ENCODE data around the gene RNU2-63P.
"Not testable (repeated sequence)": the region's sequence is repeated elsewhere in the genome, so short reads cannot be mapped to it uniquely, and the experiment has no call there.

RNU2-63P gene

DNA sequence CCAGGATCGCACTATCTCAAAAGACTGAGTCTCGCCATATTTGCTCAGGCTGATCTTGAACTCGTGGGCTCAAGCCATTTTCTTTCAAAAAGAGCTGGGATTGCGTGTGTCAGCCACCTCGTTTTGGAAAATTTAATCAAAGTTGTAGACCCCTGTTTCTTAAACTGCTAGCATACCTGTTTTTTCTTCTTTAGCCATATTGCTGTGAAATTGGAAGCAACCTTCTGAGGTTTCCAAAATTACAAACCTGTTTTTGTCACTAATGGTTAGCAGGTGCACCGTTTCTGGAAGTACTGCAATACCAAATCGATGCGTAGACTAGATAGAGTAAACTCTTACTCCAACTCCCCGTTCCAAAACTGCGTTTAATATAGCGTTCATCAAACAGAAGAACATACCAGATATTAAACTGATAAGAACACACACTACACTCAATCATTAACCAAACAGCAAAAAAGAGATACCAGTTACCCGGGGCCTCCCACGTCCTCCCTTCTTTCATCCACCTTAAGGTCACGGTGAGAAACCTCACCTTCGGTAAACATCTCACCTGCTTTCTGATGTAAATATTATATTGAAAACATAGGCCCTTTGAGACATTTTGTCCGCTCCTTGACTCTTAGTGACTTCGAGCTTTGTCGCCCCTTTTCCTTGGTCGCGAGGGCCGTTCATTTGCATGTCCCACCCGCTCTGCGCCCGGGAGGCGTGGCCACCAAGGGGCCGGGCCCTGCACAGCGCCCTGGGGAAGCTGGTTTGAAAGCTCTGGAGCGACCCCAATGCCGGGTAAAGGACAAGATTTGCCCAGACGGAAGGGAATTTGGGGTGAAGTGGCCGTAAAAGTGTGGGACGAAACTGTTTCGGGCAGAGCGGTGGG, at the start of gene RNU2-63P:
TSS of gene RNU2-63P (minus strand) at position 462 of the 874 bp plus-strand sequence.
- DNase-seq (ENCODE audit: low read depth), result peak; percentile 98

GRCh38 chr2:88061295-88061694, 44.9 kb upstream of the RNU2-63P start:
- no peak for DNase-seq (ENCODE audit: low read depth)

DNA sequence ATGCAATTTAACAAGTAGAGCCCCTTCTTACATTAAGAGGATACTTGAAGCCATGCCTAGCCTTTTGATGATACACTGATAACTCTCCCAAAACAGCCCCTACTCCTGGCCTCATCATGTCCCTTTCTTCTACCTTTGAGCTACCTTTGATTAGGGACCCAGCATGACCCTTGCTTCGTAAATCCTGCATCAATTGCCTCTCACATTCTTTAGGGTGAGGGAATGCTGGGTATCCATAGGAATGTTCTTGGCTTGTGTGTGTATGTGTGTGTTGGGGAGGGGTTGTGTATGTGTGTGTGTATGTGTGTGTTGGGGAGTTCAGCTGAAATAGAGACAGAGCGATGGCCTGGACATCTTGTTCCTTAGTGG, 44.5 kb upstream of the RNU2-63P start:
- DNase-seq (ENCODE audit: low read depth), result no peak

DNA sequence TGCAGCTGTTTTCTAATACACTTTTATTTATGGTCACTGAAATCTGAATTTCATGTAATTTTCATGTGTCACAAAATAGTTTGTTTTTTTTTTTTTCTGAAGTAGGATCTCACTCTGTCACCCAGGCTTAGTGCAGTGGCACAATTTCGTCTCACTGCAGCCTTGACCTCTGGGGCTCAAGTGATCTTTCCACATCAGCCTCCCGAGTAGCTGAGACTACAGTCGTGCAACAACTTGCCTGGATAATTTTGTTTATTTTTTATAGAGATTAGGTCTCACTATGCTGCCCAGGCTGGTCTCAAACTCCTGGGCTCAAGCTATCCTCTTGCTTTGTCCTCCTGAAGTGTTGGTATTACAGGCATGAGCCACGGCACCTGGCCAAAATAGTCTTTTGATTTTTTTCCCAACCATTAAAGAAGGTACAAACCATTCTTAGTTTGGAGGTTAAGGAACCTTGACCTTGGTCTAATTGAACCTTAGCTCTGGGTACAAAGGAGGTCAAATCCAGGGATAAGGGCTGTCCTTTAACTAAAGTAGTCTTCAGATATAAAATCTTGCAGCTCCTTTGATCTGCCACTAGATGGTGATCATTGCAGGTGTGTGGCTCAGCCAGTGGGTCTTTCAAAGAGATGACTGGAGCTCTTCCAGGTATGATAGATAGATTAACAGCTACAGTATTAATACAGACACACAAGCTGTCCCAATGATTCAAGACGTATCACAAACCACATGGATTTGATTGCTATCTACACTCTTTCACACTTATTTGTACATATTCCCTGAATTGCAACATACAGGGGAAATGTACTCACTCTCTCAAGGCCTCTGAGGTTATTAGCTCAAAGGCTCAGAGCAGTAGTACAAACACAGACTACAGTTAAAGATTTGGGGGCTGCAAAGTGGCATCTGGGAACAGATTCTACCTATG, 43.9 kb upstream of the RNU2-63P start:
- peak; percentile 65 for DNase-seq (ENCODE audit: low read depth)

- DNase-seq (ENCODE audit: low read depth), result no peak
Measured at GRCh38 chr2:88058191-88058590, 41.8 kb upstream of the RNU2-63P start.

DNA sequence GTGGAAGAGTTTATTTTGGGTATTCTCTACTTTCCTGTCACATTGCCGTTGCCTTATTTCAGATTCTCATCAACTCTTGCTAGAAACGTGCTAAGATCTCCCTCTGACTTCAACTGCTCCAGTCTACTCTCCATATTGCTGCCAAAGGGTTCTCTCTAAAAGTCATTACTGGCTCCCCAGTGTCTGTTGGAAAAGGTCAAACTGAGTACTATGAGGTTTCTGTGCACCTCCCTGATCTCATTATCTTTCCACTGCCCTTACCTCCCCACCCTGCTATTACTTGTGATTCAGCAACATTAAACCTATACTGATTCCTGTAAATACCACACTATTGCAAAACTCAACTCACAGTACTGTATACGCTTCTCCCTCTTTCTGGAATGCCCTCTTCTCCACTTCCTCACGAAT, 41.1 kb upstream of the RNU2-63P start:
- no peak for DNase-seq (ENCODE audit: low read depth)

DNA sequence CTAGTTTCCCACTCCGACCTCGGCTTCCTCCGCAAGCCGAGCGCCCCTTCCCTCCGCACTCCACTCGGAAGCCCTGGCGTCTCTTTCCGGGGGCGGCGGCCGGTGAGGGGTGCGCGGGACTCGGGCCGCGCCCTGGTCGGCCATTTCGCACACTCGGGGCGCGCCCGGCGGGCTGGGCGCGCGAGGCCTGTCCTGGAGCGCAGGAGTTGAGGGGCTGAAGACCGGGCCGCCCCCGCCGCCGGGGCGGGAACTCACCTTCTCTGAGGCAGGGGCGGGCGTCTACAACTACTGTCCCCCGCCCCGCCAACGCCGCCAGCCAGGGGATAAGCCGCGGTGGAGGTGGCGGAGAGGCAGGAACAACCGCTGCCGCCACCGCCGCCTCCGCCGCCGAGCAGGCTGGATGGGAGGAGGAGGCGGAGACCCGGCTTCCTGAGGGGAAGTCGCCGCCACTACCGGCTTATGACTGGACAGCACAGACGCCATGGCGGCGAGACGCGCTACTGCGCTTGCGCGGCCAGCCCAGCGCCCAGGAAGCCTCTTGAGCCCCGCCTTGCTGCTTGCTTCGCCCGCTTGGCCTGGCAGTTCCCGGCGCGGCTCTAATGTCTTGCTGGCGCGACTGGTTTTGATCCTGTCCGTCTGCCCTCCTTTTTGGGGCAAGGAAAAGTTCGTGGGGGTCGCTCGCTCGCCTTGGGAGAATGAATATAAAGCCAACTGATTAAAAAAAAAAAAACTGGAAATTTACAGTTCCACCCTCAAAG, 39.2 kb upstream of the RNU2-63P start, which contains the start of gene KRCC1:
TSS of gene KRCC1 (minus strand) at position 413 of the 758 bp plus-strand sequence. CDS start 27,220 bp downstream, outside the sequence.
- peak; percentile 93 for DNase-seq (ENCODE audit: low read depth)

GRCh38 chr2:88054782-88055370, 38.5 kb upstream of the RNU2-63P start:
- DNase-seq (ENCODE audit: low read depth), result peak; percentile 45

GRCh38 chr2:88053934-88054781, 37.8 kb upstream of the RNU2-63P start:
- DNase-seq (ENCODE audit: low read depth), result peak; percentile 8

- no peak for DNase-seq (ENCODE audit: low read depth)
Measured at GRCh38 chr2:88053296-88053695, 36.9 kb upstream of the RNU2-63P start.

DNA sequence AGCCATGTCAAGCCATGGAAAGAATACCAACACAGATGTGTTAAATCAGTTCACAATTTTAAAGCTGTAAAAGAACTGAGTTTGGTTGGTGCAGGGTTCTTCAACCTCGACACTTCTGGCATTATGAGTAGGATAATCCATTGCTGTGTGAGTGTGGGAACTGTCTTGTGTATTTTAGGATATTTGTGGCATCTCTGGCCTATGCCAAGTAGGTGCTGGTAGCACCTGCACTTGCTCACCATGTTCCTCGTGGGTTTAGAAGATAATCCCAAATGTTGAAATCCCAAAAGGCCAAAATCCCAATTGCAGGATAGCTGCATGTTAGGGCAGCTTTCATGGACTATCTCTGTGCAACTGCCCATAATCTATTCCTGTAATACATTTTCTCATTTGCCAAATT, 35.4 kb upstream of the RNU2-63P start:
- no peak for DNase-seq (ENCODE audit: low read depth)

- no peak for DNase-seq (ENCODE audit: low read depth)
Measured at GRCh38 chr2:88049622-88050021, 33.3 kb upstream of the RNU2-63P start.

DNA sequence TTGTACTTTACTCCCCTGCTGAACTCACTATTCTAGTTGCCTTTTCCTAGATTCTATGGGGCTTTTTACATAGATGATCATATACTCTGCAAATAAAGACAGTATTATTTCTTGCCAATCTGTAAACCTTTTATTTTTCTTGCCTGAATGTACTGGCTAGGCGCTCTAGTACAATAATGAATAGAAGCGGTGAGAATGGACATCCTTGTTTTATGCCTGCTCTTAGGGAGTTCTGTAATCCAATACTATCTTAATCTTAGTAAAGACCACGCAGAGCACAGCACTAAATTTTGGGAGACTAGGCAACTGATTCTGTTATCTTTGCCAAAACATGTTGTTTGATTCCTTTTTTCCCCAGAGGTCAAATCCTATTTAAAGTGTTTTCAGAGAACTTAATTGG, 32.2 kb upstream of the RNU2-63P start:
- no peak for DNase-seq (ENCODE audit: low read depth)

DNA sequence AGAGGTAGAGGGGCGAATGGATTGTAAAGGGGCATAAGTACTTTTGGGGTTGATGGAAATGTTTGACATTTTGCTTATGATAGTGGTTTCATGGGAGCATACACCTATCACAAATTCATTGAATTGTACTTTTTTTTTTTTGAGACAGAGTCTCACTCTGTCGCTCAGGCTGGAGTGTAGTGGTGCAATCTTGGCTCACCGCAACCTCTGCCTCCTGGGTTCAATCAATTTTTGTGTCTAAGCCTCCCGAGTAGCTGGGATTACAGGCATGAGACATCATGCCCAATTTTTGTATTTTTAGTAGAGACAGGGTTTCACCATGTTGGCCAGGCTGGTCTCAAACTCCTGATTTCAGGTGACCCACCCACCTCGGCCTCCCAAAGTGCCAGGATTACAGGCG, 29.2 kb upstream of the RNU2-63P start:
- not testable (repeated sequence) for DNase-seq (ENCODE audit: low read depth)

GRCh38 chr2:88042476-88042875, 26.1 kb upstream of the RNU2-63P start:
- no peak for DNase-seq (ENCODE audit: low read depth)

GRCh38 chr2:88038263-88039105, 22.1 kb upstream of the RNU2-63P start:
- DNase-seq (ENCODE audit: low read depth), result peak; percentile 93

- DNase-seq (ENCODE audit: low read depth), result no peak
Measured at GRCh38 chr2:88036606-88037005, 20.3 kb upstream of the RNU2-63P start.

GRCh38 chr2:88036182-88036581, 19.8 kb upstream of the RNU2-63P start:
- DNase-seq (ENCODE audit: low read depth), result peak; percentile 17

DNA sequence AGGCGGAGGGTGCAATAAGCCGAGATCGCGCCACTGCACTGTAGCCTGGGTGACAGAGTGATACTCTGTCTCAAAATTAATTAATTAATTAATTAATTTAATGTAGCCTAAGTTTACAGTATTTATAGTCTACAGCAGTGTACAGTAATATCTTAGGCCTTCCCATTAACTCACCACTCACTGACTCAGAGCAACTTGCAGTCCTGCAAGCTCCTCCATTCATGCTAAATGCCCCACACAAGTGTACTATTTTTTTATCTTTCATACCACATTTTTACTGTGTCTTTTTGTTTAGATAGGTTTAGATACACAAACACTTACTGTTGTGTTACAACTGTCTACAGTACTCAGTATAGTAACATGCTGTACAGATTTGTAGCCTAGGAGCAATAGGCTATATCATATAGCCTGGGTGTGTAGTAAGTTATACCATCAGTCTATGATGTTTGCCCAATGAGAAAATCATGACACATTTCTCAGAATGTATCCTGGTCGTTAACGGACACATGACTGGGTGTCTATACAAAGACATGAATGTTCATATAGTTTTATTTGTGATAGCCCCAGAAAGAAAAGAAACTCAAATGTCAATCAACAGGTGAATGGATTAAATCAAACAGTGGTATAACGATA, 15.8 kb upstream of the RNU2-63P start:
- DNase-seq (ENCODE audit: low read depth), result no peak

All from ELR (cell line).